HAP-1 (cell line): Measurements from ENCODE around the gene SMIM38.

Experiments
- DNase-seq, 2 experiments: peaks; one replicate each; pipeline ENCODE4 v3.0.0-alpha.2; 2016 to 2020; ENCODE audit warnings: low spot score in 2 of 2
- H3K27me3 ChIP-seq: fragments of 250-450 bp; sonication (Bioruptor Pico); 2 replicates; pipeline ENCODE4 v1.5.1; 2020; ENCODE audit warnings: low read depth, mild to moderate bottlenecking, moderate library complexity
- H3K36me3 ChIP-seq: fragments of 250-450 bp; sonication (Bioruptor Pico); replicated peaks from 2 replicates; pipeline ENCODE4 v1.5.1; 2020; ENCODE audit warnings: mild to moderate bottlenecking
- H3K4me1 ChIP-seq: fragments of 250-450 bp; sonication (Bioruptor Pico); 2 replicates; pipeline ENCODE4 v1.5.1; 2020; ENCODE audit warnings: mild to moderate bottlenecking
- H3K4me3 ChIP-seq: fragments of 250-450 bp; sonication (Bioruptor Pico); 2 replicates; pipeline ENCODE4 v1.5.1; 2020; ENCODE audit warnings: mild to moderate bottlenecking, moderate library complexity
- H3K9me3 ChIP-seq: fragments of 250-450 bp; sonication (Bioruptor Pico); 2 replicates; pipeline ENCODE4 v1.5.1; 2020; ENCODE audit warnings: mild to moderate bottlenecking, moderate library complexity
- in situ Hi-C: fragments of 300-500 bp; cut with MboI; formaldehyde crosslinking; loops from 3 replicates; pipeline ENCODE4 v1.14.3; 2020; ENCODE audit warnings: low sequenced_read_pairs, inconsistent platforms, mixed read lengths

Gene SMIM38

GRCh38 chr11:69204246-69204940, 48.7 kb downstream of the SMIM38 start:
- H3K27me3 ChIP-seq: no peaks in the 10 kb centered on the region
- DNase-seq: no peak
- H3K36me3 ChIP-seq: no peaks in the 10 kb centered on the region
- in situ Hi-C loops: no loop called here
- no peaks in the 10 kb centered on the region for H3K9me3 ChIP-seq
- H3K4me3 ChIP-seq: no peak overlapping the region
- H3K4me1 ChIP-seq: no peaks in the 10 kb centered on the region

- Histone ChIP-seq H3K9me3 (no peaks in the 10 kb centered on the region), H3K27me3 (no peaks in the 10 kb centered on the region), H3K4me1 (no peaks in the 10 kb centered on the region), H3K4me3 (no peak overlapping the region), H3K36me3 (no peaks in the 10 kb centered on the region)
- in situ Hi-C loops: no loop called here
- DNase-seq: no peak
These were observed 49.4 kb downstream of the SMIM38 start for GRCh38 chr11:69204941-69205742.
